K562 (cell line): Measurements from ENCODE around the gene PYROXD2. TPM values are rescaled to one million over a fixed set of nuclear protein-coding genes. Genes with fewer than 3 reads are reported as not detected.

Source experiments
- CXXC5 ChIP-seq: fragments of 250-450 bp; sonication (Bioruptor Pico); IDR thresholded peaks from 2 replicates; pipeline ENCODE4 v1.8.0; 2022; ENCODE audit warnings: inconsistent platforms, mild to moderate bottlenecking, moderate library complexity
- ID3 ChIP-seq, 2 experiments: fragments of 250-450 bp in 1 of 2; fragments of 450-650 bp in 1 of 2; sonication (Bioruptor Pico) in 1 of 2; IDR thresholded peaks; 2 replicates each; pipeline versions ENCODE4 v1.6.1 to v1.8.0; 2016 to 2021; ENCODE audit warnings: mild to moderate bottlenecking in 2 of 2, moderate library complexity in 2 of 2, missing compliant biosample characterization in 1 of 2, missing genetic modification characterization in 1 of 2
- KLF13 ChIP-seq: fragments of 450-650 bp; IDR thresholded peaks from 2 replicates; pipeline ENCODE4 v1.6.1; 2016; ENCODE audit warnings: missing genetic modification characterization, low read depth, mild to moderate bottlenecking, missing compliant biosample characterization, moderate library complexity, borderline replicate concordance
- MBD1 ChIP-seq: fragments of 250-450 bp; sonication (Bioruptor Pico); IDR thresholded peaks from 2 replicates; pipeline ENCODE4 v1.8.0; 2022; ENCODE audit warnings: inconsistent platforms
- PRPF4 ChIP-seq: fragments of 200-400 bp; formaldehyde crosslinking; IDR thresholded peaks from one replicate; pipeline ENCODE4 v1.6.1; 2017; ENCODE audit warnings: low read length, low read depth, mild to moderate bottlenecking; ENCODE audit not compliant: insufficient read depth, poor library complexity, severe bottlenecking
- SIX5 ChIP-seq, 2 experiments: IDR thresholded peaks; 2 replicates each; pipeline ENCODE4 v1.6.1; 2011; ENCODE audit warnings: low read length in 2 of 2, borderline replicate concordance in 1 of 2, low read depth in 1 of 2, mild to moderate bottlenecking in 1 of 2, moderate library complexity in 1 of 2; ENCODE audit not compliant: insufficient read depth in 1 of 2
- SNAPC5 ChIP-seq: fragments of 250-450 bp; sonication (Bioruptor Pico); IDR thresholded peaks from 2 replicates; pipeline ENCODE4 v1.8.0; 2021; ENCODE audit warnings: moderate library complexity, mild to moderate bottlenecking, inconsistent platforms
- SOX6 ChIP-seq: fragments of 450-650 bp; IDR thresholded peaks from 2 replicates; pipeline ENCODE4 v1.6.1; 2014; ENCODE audit warnings: mild to moderate bottlenecking
- TARDBP ChIP-seq: fragments of 450-650 bp; IDR thresholded peaks from 2 replicates; pipeline ENCODE4 v1.6.1; 2016
- ZFX ChIP-seq: sonication (generic); formaldehyde crosslinking; IDR thresholded peaks from 2 replicates; pipeline ENCODE4 v1.8.0; 2022; ENCODE audit warnings: mild to moderate bottlenecking, missing genetic modification reagents, moderate library complexity
- ZNF277 ChIP-seq: fragments of 250-450 bp; sonication (Bioruptor Pico); IDR thresholded peaks from 2 replicates; pipeline ENCODE4 v1.8.0; 2022; ENCODE audit warnings: inconsistent platforms, mild to moderate bottlenecking, moderate library complexity, borderline replicate concordance
- polyA plus RNA-seq, 8 experiments: library from polyadenylated mRNA; depleted of rRNA in 4 of 8; stranded (reverse) in 5 of 8; unstranded in 3 of 8; fragments of >200 nt; fragmentation: Nextera tagmentation in 2 of 8; fragmentation: Illumina TruSeq in 1 of 8; extraction: Ambion mirVana in 2 of 8; extraction: Trizol in 1 of 8; gene quantifications; 2 replicates each; pipeline versions ENCODE4 v1.2.1 to v1.2.3, GENCODE V29; 2011 to 2014; ENCODE audit warnings: inconsistent platforms in 1 of 8, missing spikeins in 1 of 8
- total RNA-seq, 7 experiments: library from RNA; depleted of rRNA in 6 of 7; stranded (reverse); fragments of >200 nt in 6 of 7; fragmentation: Illumina TruSeq in 2 of 7; extraction: Trizol in 2 of 7; gene quantifications; 2 replicates each; pipeline versions ENCODE4 v1.2.1 to v1.2.3, GENCODE V29; 2011 to 2021; ENCODE audit warnings: low replicate concordance in 1 of 7
- TF ChIP-seq, protein P1 (sequence below): fragments of 450-650 bp; formaldehyde crosslinking; IDR thresholded peaks from 2 replicates; pipeline ENCODE4 v1.4.0; 2022; ENCODE audit warnings: mild to moderate bottlenecking, moderate library complexity
- TF ChIP-seq, protein P2 (sequence below): sonication (generic); formaldehyde crosslinking; IDR thresholded peaks from 2 replicates; pipeline ENCODE4 v1.9.0; 2022; ENCODE audit warnings: mild to moderate bottlenecking, missing genetic modification reagents
- TF ChIP-seq, protein P3 (sequence below): fragments of 450-650 bp; formaldehyde crosslinking; IDR thresholded peaks from 2 replicates; pipeline ENCODE4 v1.4.0; 2022; ENCODE audit warnings: missing genetic modification characterization
- TF ChIP-seq, protein P4 (sequence below): sonication (generic); formaldehyde crosslinking; IDR thresholded peaks from 2 replicates; pipeline ENCODE4 v1.8.0; 2022; ENCODE audit warnings: mild to moderate bottlenecking, missing genetic modification reagents

Gene PYROXD2
- total and polyA plus RNA-seq, 9 of the 15 experiments (the other 6 are each of a cell fraction or from before 2014, with no cell fraction given) = 0.14 to 1.4 (median 0.58) TPM

DNA sequence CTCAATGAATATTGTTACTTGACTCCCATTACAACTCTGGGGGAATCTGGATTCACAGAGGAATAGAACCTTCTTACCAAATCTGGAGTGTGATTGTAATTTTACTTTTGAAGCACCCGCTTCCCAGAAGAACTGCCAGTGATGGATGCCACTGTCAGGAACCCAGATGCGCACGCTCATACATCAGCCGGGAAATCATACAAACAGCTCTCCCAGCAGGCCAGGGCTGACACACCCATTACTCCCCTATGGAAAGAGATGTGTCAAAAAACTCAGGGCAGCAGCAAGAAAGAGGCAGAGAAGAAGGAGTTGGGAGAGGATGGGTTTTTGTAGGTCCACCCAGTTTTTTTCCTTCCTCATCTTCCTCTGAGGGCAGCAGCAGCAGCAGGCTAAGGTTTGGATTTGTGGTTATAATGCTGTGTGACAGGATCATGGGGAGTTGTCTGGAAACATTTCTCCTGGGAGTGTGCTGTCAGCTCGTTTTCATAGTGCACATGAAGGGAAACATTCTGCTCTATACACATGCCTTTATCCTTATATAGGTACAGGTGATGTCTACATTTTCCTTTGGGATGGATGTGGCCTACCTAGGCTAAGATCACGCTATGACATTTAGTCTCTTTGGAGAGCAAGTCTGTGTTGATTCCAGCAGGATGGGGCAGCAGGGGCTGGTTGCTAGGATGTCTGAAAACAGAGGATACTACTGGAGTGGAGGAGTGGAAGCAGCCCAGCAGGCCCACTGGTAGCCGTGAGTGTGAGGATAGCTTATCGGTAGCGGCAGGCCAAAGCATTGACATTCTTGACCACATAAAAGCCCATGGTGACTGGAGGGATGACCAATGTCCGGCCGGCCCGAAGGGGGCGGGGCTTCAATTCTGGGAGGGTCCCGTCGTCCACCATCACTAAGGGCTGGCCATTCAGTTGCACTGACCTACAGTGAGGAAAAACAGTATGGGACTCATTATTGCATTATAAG lies 44.1 kb upstream of the PYROXD2 start (continued):
- no peak for TF ChIP-seq ID3 (CRISPR knock-in tag; IDR thresholded peaks at IDR 0.05)
- 0 out of 2 replicates have a peak, but pooled peaks have one; percentile 33 for TF ChIP-seq ID3 (tag; IDR thresholded peaks at IDR 0.05)
- TF ChIP-seq PRPF4 = no peak
- TF ChIP-seq ZNF277 (CRISPR knock-in tag) = no peak
- TF ChIP-seq ZFX (CRISPR knock-in tag) = peak; percentile 47
- no peak for TF ChIP-seq SNAPC5
- TF ChIP-seq, protein P1, sequence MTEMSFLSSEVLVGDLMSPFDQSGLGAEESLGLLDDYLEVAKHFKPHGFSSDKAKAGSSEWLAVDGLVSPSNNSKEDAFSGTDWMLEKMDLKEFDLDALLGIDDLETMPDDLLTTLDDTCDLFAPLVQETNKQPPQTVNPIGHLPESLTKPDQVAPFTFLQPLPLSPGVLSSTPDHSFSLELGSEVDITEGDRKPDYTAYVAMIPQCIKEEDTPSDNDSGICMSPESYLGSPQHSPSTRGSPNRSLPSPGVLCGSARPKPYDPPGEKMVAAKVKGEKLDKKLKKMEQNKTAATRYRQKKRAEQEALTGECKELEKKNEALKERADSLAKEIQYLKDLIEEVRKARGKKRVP (CRISPR knock-in tag) = no peak
- no peak for TF ChIP-seq MBD1
- TF ChIP-seq, protein P2, sequence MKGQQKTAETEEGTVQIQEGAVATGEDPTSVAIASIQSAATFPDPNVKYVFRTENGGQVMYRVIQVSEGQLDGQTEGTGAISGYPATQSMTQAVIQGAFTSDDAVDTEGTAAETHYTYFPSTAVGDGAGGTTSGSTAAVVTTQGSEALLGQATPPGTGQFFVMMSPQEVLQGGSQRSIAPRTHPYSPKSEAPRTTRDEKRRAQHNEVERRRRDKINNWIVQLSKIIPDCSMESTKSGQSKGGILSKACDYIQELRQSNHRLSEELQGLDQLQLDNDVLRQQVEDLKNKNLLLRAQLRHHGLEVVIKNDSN (CRISPR knock-in tag) = no peak
- TF ChIP-seq, protein P3, sequence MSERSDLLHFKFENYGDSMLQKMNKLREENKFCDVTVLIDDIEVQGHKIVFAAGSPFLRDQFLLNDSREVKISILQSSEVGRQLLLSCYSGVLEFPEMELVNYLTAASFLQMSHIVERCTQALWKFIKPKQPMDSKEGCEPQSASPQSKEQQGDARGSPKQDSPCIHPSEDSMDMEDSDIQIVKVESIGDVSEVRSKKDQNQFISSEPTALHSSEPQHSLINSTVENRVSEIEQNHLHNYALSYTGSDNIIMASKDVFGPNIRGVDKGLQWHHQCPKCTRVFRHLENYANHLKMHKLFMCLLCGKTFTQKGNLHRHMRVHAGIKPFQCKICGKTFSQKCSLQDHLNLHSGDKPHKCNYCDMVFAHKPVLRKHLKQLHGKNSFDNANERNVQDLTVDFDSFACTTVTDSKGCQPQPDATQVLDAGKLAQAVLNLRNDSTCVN (CRISPR knock-in tag) = no peak
- TF ChIP-seq, protein P4, sequence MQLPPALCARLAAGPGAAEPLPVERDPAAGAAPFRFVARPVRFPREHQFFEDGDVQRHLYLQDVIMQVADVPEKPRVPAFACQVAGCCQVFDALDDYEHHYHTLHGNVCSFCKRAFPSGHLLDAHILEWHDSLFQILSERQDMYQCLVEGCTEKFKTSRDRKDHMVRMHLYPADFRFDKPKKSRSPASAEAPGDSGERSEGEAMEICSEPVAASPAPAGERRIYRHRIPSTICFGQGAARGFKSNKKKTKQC (CRISPR knock-in tag) = no peak
- TF ChIP-seq CXXC5 (CRISPR knock-in tag) = peak; percentile 41; the same call in 1 of the 2 replicates
- no peak for TF ChIP-seq SIX5 (IDR thresholded peaks at IDR 0.05; ENCODE audit: borderline replicate concordance in 1 of 2, insufficient read depth in 1 of 2, low read depth in 1 of 2, low read length in 2 of 2)
- no peak for TF ChIP-seq TARDBP
- peak; percentile 41; the same call in 1 of the 2 replicates for TF ChIP-seq SOX6
- no peak for TF ChIP-seq KLF13 (tag)
